NCI-H2196 (cell line): ENCODE data around the gene COG4.
"Not testable (repeated sequence)": the region's sequence is repeated elsewhere in the genome, so short reads cannot be mapped to it uniquely, and the experiment has no call there.

Experiments used
- DNase-seq: peaks from one replicate; lab custom pipeline; 2025; ENCODE audit not compliant: unreplicated experiment; lab: John Stamatoyannopoulos, UW

Gene COG4

DNA sequence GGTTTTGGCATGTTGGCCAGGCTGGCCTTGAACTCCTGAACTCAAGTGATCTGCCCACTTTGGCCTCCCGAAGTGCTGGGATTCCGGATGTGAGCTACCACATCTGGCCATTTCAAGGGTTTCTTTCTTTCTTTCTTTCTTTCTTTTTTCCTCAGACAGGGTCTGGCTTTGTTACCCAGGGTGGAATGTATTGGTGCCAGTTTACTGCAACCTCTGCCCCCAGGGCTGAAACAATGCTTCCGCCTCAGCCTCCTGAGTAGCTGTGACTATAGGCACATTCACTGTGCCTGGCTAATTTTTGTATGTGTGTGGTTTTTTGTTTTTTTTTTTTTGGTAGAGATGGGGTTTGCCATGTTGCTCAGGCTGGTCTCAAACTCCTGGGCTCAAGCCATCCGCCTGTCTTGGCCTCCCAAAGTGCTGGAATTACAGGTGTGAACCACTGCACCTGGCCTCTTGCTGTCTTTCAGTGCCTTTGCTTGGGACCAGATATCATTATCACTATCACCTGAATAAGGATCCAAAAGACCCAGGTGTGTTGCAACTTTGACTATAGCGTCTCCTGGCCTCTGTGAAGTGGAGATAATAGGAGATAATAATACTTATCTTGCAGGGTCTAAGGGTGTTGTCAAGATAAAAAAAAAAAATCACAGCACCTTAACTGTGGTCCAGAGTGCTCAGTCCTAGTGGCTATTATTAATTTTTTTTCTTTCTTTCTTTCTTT lies 65.7 kb downstream of the COG4 start:
- no peak for DNase-seq

- no peak for DNase-seq
Measured at GRCh38 chr16:70455910-70456309, 67.4 kb downstream of the COG4 start.

DNA sequence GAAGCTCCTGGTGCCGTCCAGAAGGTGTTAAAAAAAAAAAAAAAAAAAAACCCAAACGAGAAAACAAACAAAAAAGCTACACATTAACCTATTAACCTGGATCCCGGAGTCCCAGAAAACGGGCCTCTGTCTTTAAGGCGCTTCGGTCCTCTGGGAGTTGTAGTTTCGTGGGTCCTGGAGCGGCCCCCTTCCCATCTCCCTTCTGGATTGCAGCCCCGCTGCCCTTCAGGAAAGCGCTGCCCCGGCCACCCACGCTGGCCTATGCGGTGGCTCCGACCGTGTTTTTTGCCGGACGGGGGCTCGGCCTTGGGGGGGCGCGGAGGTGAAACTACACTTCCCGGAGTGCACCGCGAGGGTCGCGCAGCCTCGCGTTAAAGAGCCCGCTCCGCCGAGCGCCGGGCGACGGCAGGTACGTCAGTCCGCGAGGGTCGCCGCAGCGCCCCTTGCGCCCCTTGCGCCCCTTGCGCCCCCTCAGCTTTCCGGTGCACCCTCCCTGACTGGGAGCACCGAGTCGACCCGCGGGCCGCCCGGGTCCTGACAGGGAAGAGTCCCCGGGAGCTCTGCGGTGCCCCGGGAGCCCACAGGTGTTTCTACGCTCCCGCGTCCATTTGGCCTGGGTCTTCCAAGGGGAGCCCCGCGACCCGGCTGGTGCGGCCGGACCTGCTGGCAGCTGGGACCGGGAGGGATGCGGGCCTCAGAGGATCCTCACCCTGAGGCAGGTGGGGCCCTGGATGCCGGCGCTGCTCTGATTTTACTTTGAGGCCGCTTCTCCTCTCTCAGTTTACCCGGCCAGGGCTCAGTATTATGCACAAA lies 68.9 kb downstream of the COG4 start, which contains the start of gene FCSK:
TSS of gene FCSK (plus strand) at position 374 of the 813 bp plus-strand sequence. CDS start 8,596 bp downstream, outside the sequence.
- peak; percentile 63 for DNase-seq

DNA sequence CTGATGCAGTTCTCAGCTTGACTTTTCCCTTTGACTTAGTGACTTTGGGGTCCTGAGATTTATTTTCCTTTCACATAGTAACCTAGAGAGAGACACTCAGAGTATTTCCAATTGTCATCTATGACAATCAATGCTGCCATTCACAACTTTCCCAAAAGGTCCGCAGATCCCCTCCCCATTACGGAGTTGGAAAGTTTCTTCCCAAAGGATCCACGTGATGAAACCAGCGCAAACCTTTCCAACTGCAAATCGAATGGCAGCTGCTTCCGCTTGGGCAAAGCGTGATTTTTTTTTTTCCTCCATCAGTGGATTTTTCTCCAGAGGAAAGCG lies 69.5 kb downstream of the COG4 start:
- no peak for DNase-seq

GRCh38 chr16:70453117-70453891 lies 70.0 kb downstream of the COG4 start:
- no peak for DNase-seq

DNA sequence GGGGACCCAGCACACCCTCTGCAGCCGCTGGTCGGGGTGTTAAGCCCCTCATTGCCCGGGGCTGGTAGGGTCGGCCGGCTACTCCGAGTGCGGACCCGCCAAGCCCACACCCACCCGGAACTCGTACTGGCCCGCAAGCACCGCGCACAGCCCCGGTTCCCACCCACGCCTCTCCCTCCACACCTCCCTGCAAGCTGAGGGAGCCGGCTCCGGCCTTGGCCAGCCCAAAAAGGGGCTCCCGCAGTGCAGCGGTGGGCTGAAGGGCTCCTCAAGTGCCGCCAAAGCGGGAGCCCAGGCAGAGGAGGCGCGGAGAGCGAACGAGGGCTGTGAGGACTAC lies 72.4 kb downstream of the COG4 start:
- DNase-seq, result not testable (repeated sequence)

GRCh38 chr16:70450142-70451003 lies 73.0 kb downstream of the COG4 start:
- DNase-seq, result not testable (repeated sequence)

- no peak for DNase-seq
Measured at GRCh38 chr16:70448075-70448474, 75.3 kb downstream of the COG4 start.

- DNase-seq, result no peak
Measured at GRCh38 chr16:70444249-70445063, 78.9 kb downstream of the COG4 start.

- no peak for DNase-seq
Measured at GRCh38 chr16:70442344-70442743, 81.0 kb downstream of the COG4 start.

- no peak for DNase-seq
Measured at GRCh38 chr16:70441406-70441990, 81.9 kb downstream of the COG4 start.

- DNase-seq, result peak; percentile 27
Measured at GRCh38 chr16:70440009-70440692, 83.2 kb downstream of the COG4 start.

- DNase-seq, result peak; percentile 80
Measured at GRCh38 chr16:70438969-70439862, 84.1 kb downstream of the COG4 start, which contains the start of gene ST3GAL2. Gene ST3GAL2 (minus strand): TSS chr16:70439100. CDS start chr16:70398530, 40,570 bp downstream.

- no peak for DNase-seq
Measured at GRCh38 chr16:70438585-70438968, 84.8 kb downstream of the COG4 start.

- DNase-seq, result no peak
Measured at GRCh38 chr16:70437582-70438557, 85.5 kb downstream of the COG4 start.

DNA sequence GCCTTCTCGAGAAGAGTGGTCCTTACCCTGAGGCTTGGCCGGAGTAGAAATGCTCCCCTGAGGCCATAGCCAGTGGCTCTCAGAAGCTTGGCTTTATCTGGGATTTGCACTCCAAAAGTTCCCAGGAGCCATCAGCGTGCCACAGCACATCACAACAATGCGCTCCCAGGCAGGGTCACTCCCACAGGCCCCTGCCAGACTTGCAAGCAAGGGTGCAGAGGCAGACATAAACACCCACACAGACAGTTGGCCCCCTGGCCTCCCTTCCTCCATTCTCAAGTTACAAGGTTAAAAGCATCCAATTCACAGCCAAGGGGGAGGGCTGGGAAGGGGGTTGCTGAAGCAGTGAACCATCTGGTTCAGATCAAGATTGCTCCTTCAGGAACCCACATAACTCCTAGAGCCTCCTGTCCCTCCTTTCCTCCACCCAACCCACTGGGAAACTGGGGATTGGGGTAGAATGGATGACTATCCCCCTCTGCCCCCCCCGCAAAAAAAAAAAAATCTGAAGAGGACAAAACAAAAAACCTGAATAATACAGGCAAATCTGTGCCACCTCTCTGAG lies 86.3 kb downstream of the COG4 start:
- DNase-seq, result no peak
